Activated CD4-positive, alpha-beta T cell treated with anti-CD3 and anti-CD28 coated beads for 36 hours (primary cell): ENCODE measurements around the gene BBS9. TPM values are rescaled to one million over a fixed set of nuclear protein-coding genes. Genes with fewer than 3 reads are reported as not detected.
"Not testable (repeated sequence)": the region's sequence is repeated elsewhere in the genome, so short reads cannot be mapped to it uniquely, and the experiment has no call there.

Experiments
- ATAC-seq: fragments of 200-7000 bp; cut with Tn5 transposase; one replicate; pipeline ENCODE4 v1.10.0; 2021; ENCODE audit warnings: mild to moderate bottlenecking, moderate library complexity
- CTCF ChIA-PET: fragments of 350-600 bp; sonication (Branson Sonifier 250); formaldehyde crosslinking; loops from one replicate; lab custom pipeline; 2021; ENCODE audit warnings: antibody characterized with exemption; lab: Charles Lee
- POLR2A ChIA-PET: fragments of 350-600 bp; sonication (Branson Sonifier 250); formaldehyde crosslinking; loops from one replicate; lab custom pipeline; 2021; ENCODE audit warnings: antibody characterized with exemption, inconsistent platforms; lab: Charles Lee
- DNase-seq: peaks from one replicate; pipeline ENCODE4 v3.0.0-alpha.2; 2020
- H3K27ac Mint-ChIP-seq: one replicate; pipeline ENCODE4 v1.8.0; 2021; ENCODE audit warnings: mixed read lengths
- H3K27me3 Mint-ChIP-seq: one replicate; pipeline ENCODE4 v1.8.0; 2021; ENCODE audit warnings: mixed read lengths
- H3K36me3 Mint-ChIP-seq: one replicate; pipeline ENCODE4 v1.8.0; 2021; ENCODE audit warnings: low read depth, mixed read lengths
- H3K4me1 Mint-ChIP-seq: one replicate; pipeline ENCODE4 v1.8.0; 2021; ENCODE audit warnings: mixed read lengths
- H3K4me3 Mint-ChIP-seq: one replicate; pipeline ENCODE4 v1.8.0; 2021; ENCODE audit warnings: mild to moderate bottlenecking, moderate library complexity, mixed read lengths
- H3K9me3 Mint-ChIP-seq: one replicate; pipeline ENCODE4 v1.8.0; 2021; ENCODE audit warnings: low read depth, mixed read lengths
- intact Hi-C, 2 experiments: fragments of 100-400 bp; cut with DNase I in 1 of 2; cut with micrococcal nuclease in 1 of 2; formaldehyde crosslinking; loops; one replicate each; pipeline versions ENCODE4 v1.14.2 to v1.15.1; 2022 to 2024; cut with DNase I, micrococcal nuclease
- total RNA-seq, 2 experiments: library from RNA; stranded (reverse); gene quantifications; one replicate each; pipeline ENCODE4 v1.2.3, GENCODE V29; 2021

The BBS9 gene
- total RNA-seq, 2 experiments from 2014 or later: 4.1 to 9.9 TPM

- Mint-ChIP-seq H3K4me3 (no peak overlapping the region), H3K4me1 (no peaks in the 10 kb centered on the region), H3K27me3 (no peaks in the 10 kb centered on the region), H3K36me3 (no peaks in the 10 kb centered on the region), H3K27ac (no peak overlapping the region), H3K9me3 (no peaks in the 10 kb centered on the region)
- DNase-seq (no peak), ATAC-seq (no peak)
- intact Hi-C loops: no loop called here
- CTCF ChIA-PET: no interaction called here
- POLR2A ChIA-PET: no interaction called here
Observed at GRCh38 chr7:33503014-33503413, 373.6 kb downstream of the BBS9 start.

GRCh38 chr7:33503736-33504135, 374.4 kb downstream of the BBS9 start:
- ChIA-PET CTCF (interaction anchor here (0.6 kb wide), 1 partner anchor 41 kb away, joined by 3 read pairs; no protein-coding TSS in a partner anchor), POLR2A (no interaction called here)
- Mint-ChIP-seq H3K9me3 (no peaks in the 10 kb centered on the region), H3K4me3 (no peak overlapping the region), H3K27me3 (no peaks in the 10 kb centered on the region), H3K4me1 (no peaks in the 10 kb centered on the region), H3K27ac (no peak overlapping the region), H3K36me3 (no peaks in the 10 kb centered on the region)
- intact Hi-C loops: no loop called here
- ATAC-seq: no peak
- no peak for DNase-seq

- ChIA-PET CTCF (interaction anchor here (0.5 to 0.6 kb wide), 2 partner anchors 41 to 95 kb away, joined by 3 read pairs; no protein-coding TSS in a partner anchor), POLR2A (no interaction called here)
- no peak overlapping the region for H3K27ac Mint-ChIP-seq
- ATAC-seq: no peak
- H3K4me1 Mint-ChIP-seq: no peaks in the 10 kb centered on the region
- no peaks in the 10 kb centered on the region for H3K27me3 Mint-ChIP-seq
- intact Hi-C loops: no loop called here
- no peaks in the 10 kb centered on the region for H3K36me3 Mint-ChIP-seq
- no peak for DNase-seq
- no peak overlapping the region for H3K4me3 Mint-ChIP-seq
- H3K9me3 Mint-ChIP-seq: no peaks in the 10 kb centered on the region
Observed at GRCh38 chr7:33504266-33504665, 374.9 kb downstream of the BBS9 start.

GRCh38 chr7:33509206-33509605, 379.8 kb downstream of the BBS9 start:
- Mint-ChIP-seq H3K4me3 (no peak overlapping the region), H3K36me3 (no peaks in the 10 kb centered on the region), H3K9me3 (no peaks in the 10 kb centered on the region), H3K27me3 (no peaks in the 10 kb centered on the region), H3K4me1 (no peaks in the 10 kb centered on the region), H3K27ac (no peak overlapping the region)
- intact Hi-C loops: no loop called here
- DNase-seq (no peak), ATAC-seq (no peak)
- POLR2A ChIA-PET: no interaction called here
- CTCF ChIA-PET: no interaction called here

- H3K4me3 Mint-ChIP-seq: no peak overlapping the region
- CTCF ChIA-PET: no interaction called here
- H3K9me3 Mint-ChIP-seq: no peaks in the 10 kb centered on the region
- H3K4me1 Mint-ChIP-seq: no peaks in the 10 kb centered on the region
- no peaks in the 10 kb centered on the region for H3K27me3 Mint-ChIP-seq
- DNase-seq (no peak), ATAC-seq (no peak)
- POLR2A ChIA-PET: no interaction called here
- intact Hi-C loops: no loop called here
- no peak overlapping the region for H3K27ac Mint-ChIP-seq
- H3K36me3 Mint-ChIP-seq: no peaks in the 10 kb centered on the region
Observed at GRCh38 chr7:33511778-33512177, 382.4 kb downstream of the BBS9 start.

GRCh38 chr7:33516568-33516967, 387.2 kb downstream of the BBS9 start:
- Mint-ChIP-seq H3K36me3 (no peaks in the 10 kb centered on the region), H3K27me3 (no peaks in the 10 kb centered on the region), H3K4me3 (no peak overlapping the region), H3K27ac (no peak overlapping the region), H3K9me3 (no peaks in the 10 kb centered on the region), H3K4me1 (no peaks in the 10 kb centered on the region)
- CTCF ChIA-PET: no interaction called here
- no peak for ATAC-seq
- intact Hi-C loops: no loop called here
- DNase-seq: no peak
- POLR2A ChIA-PET: no interaction called here

GRCh38 chr7:33517191-33517590, 387.8 kb downstream of the BBS9 start:
- H3K4me3 Mint-ChIP-seq: no peak overlapping the region
- no peaks in the 10 kb centered on the region for H3K9me3 Mint-ChIP-seq
- H3K27me3 Mint-ChIP-seq: no peaks in the 10 kb centered on the region
- POLR2A ChIA-PET: interaction anchor here (0.6 kb wide), 1 partner anchor 66 kb away, joined by 3 read pairs; no protein-coding TSS in a partner anchor
- CTCF ChIA-PET: no interaction called here
- no peaks in the 10 kb centered on the region for H3K4me1 Mint-ChIP-seq
- DNase-seq (no peak), ATAC-seq (no peak)
- no peaks in the 10 kb centered on the region for H3K36me3 Mint-ChIP-seq
- no peak overlapping the region for H3K27ac Mint-ChIP-seq
- intact Hi-C loops: no loop called here

GRCh38 chr7:33527008-33527407, 397.6 kb downstream of the BBS9 start:
- H3K36me3 Mint-ChIP-seq, ATAC-seq, DNase-seq, H3K27me3 Mint-ChIP-seq, H3K4me3 Mint-ChIP-seq, H3K4me1 Mint-ChIP-seq, intact Hi-C loops, CTCF ChIA-PET, POLR2A ChIA-PET, H3K27ac Mint-ChIP-seq, H3K9me3 Mint-ChIP-seq: not testable (repeated sequence)

- H3K27me3 Mint-ChIP-seq, H3K4me1 Mint-ChIP-seq, H3K27ac Mint-ChIP-seq, DNase-seq, H3K9me3 Mint-ChIP-seq, intact Hi-C loops, CTCF ChIA-PET, H3K4me3 Mint-ChIP-seq, H3K36me3 Mint-ChIP-seq, POLR2A ChIA-PET, ATAC-seq: not testable (repeated sequence)
Observed at GRCh38 chr7:33527613-33528012, 398.2 kb downstream of the BBS9 start.

- DNase-seq (no peak), ATAC-seq (no peak)
- intact Hi-C loops: no loop called here
- CTCF ChIA-PET: no interaction called here
- Mint-ChIP-seq H3K4me1 (no peaks in the 10 kb centered on the region), H3K36me3 (peaks cover 11% of the 10 kb centered on the region), H3K27me3 (no peaks in the 10 kb centered on the region), H3K4me3 (no peak overlapping the region), H3K27ac (no peak overlapping the region), H3K9me3 (no peaks in the 10 kb centered on the region)
- POLR2A ChIA-PET: no interaction called here
Observed at GRCh38 chr7:33529070-33529469, 399.7 kb downstream of the BBS9 start.

- POLR2A ChIA-PET: no interaction called here
- DNase-seq (no peak), ATAC-seq (no peak)
- Mint-ChIP-seq H3K9me3 (no peaks in the 10 kb centered on the region), H3K36me3 (peaks cover 19% of the 10 kb centered on the region), H3K27ac (no peak overlapping the region), H3K4me1 (no peaks in the 10 kb centered on the region), H3K4me3 (no peak overlapping the region), H3K27me3 (no peaks in the 10 kb centered on the region)
- intact Hi-C loops: no loop called here
- CTCF ChIA-PET: no interaction called here
Observed at GRCh38 chr7:33530664-33531063, 401.3 kb downstream of the BBS9 start.

GRCh38 chr7:33531888-33532287, 402.5 kb downstream of the BBS9 start:
- peaks cover 25% of the 10 kb centered on the region for H3K36me3 Mint-ChIP-seq
- no peak overlapping the region for H3K27ac Mint-ChIP-seq
- no peak for DNase-seq
- ChIA-PET CTCF (no interaction called here), POLR2A (interaction anchor here (0.6 kb wide), 1 partner anchor 70 kb away, joined by 10 read pairs; no protein-coding TSS in a partner anchor)
- no peaks in the 10 kb centered on the region for H3K9me3 Mint-ChIP-seq
- no peak overlapping the region for H3K4me3 Mint-ChIP-seq
- no peaks in the 10 kb centered on the region for H3K4me1 Mint-ChIP-seq
- intact Hi-C loops: no loop called here
- no peak for ATAC-seq
- H3K27me3 Mint-ChIP-seq: no peaks in the 10 kb centered on the region

- intact Hi-C loops: no loop called here
- Mint-ChIP-seq H3K36me3 (peaks cover 49% of the 10 kb centered on the region), H3K27ac (no peak overlapping the region)
Observed at GRCh38 chr7:33534833-33535232, 405.5 kb downstream of the BBS9 start.

More at GRCh38 chr7:33534833-33535232, 405.5 kb downstream of the BBS9 start:
- Mint-ChIP-seq H3K4me3 (no peak overlapping the region), H3K4me1 (no peaks in the 10 kb centered on the region), H3K27me3 (no peaks in the 10 kb centered on the region), H3K9me3 (peaks cover 15% of the 10 kb centered on the region)
- POLR2A ChIA-PET: no interaction called here
- ATAC-seq: no peak
- CTCF ChIA-PET: no interaction called here
- no peak for DNase-seq
